ENCODE measurements around the gene NEUROD4. TPM values are rescaled to one million over a fixed set of nuclear protein-coding genes. Genes with fewer than 3 reads are reported as not detected.

NEUROD4 gene
- total RNA-seq, 1 donor from 2014 or later: not detected

GRCh38 chr12:54996205-54996604, 23.6 kb upstream of the NEUROD4 start:
- no peak overlapping the region for H3K27ac ChIP-seq (ENCODE audit: low read depth, low read length)
- H3K4me3 ChIP-seq (ENCODE audit: low read length in 3 of 3): no peak overlapping the region
- H3K4me1 ChIP-seq (ENCODE audit: control insufficient read depth in 3 of 3, insufficient read depth in 3 of 3, low read length in 3 of 3): no peaks in the 10 kb centered on the region
- H3K36me3 ChIP-seq (ENCODE audit: control insufficient read depth in 3 of 3, insufficient read depth in 3 of 3, low read length in 3 of 3): no peaks in the 10 kb centered on the region
- H3K27me3 ChIP-seq (ENCODE audit: control insufficient read depth in 3 of 3, insufficient read depth in 3 of 3, low read length in 3 of 3): no peaks in the 10 kb centered on the region
- H3K9ac ChIP-seq (ENCODE audit: low read depth in 1 of 3, low read length in 3 of 3): no peak overlapping the region
- no peaks in the 10 kb centered on the region for H3K9me3 ChIP-seq (ENCODE audit: control insufficient read depth in 3 of 3, low read length in 3 of 3)

GRCh38 chr12:54997929-54998522, 21.7 kb upstream of the NEUROD4 start:
- no peaks in the 10 kb centered on the region for H3K4me1 ChIP-seq (ENCODE audit: control insufficient read depth in 3 of 3, insufficient read depth in 3 of 3, low read length in 3 of 3)

GRCh38 chr12:54998958-54999510, 20.7 kb upstream of the NEUROD4 start:
- Histone ChIP-seq H3K36me3 (ENCODE audit: control insufficient read depth in 3 of 3, insufficient read depth in 3 of 3, low read length in 3 of 3) (no peaks in the 10 kb centered on the region), H3K4me3 (ENCODE audit: low read length in 3 of 3) (no peak overlapping the region), H3K4me1 (ENCODE audit: control insufficient read depth in 3 of 3, insufficient read depth in 3 of 3, low read length in 3 of 3) (no peaks in the 10 kb centered on the region), H3K9ac (ENCODE audit: low read depth in 1 of 3, low read length in 3 of 3) (no peak overlapping the region), H3K27me3 (ENCODE audit: control insufficient read depth in 3 of 3, insufficient read depth in 3 of 3, low read length in 3 of 3) (no peaks in the 10 kb centered on the region), H3K9me3 (ENCODE audit: control insufficient read depth in 3 of 3, low read length in 3 of 3) (no peaks in the 10 kb centered on the region), H3K27ac (ENCODE audit: low read depth, low read length) (no peak overlapping the region)

More at GRCh38 chr12:54997929-54998522, 21.7 kb upstream of the NEUROD4 start:
- no peak overlapping the region for H3K4me3 ChIP-seq (ENCODE audit: low read length in 3 of 3)
- H3K9ac ChIP-seq (ENCODE audit: low read depth in 1 of 3, low read length in 3 of 3): no peak overlapping the region
- H3K27me3 ChIP-seq (ENCODE audit: control insufficient read depth in 3 of 3, insufficient read depth in 3 of 3, low read length in 3 of 3): no peaks in the 10 kb centered on the region
- no peaks in the 10 kb centered on the region for H3K9me3 ChIP-seq (ENCODE audit: control insufficient read depth in 3 of 3, low read length in 3 of 3)
- no peak overlapping the region for H3K27ac ChIP-seq (ENCODE audit: low read depth, low read length)
- no peaks in the 10 kb centered on the region for H3K36me3 ChIP-seq (ENCODE audit: control insufficient read depth in 3 of 3, insufficient read depth in 3 of 3, low read length in 3 of 3)

- no peaks in the 10 kb centered on the region for H3K36me3 ChIP-seq (ENCODE audit: control insufficient read depth in 3 of 3, insufficient read depth in 3 of 3, low read length in 3 of 3)
- H3K4me3 ChIP-seq (ENCODE audit: low read length in 3 of 3): no peak overlapping the region
- no peaks in the 10 kb centered on the region for H3K9me3 ChIP-seq (ENCODE audit: control insufficient read depth in 3 of 3, low read length in 3 of 3)
- no peaks in the 10 kb centered on the region for H3K4me1 ChIP-seq (ENCODE audit: control insufficient read depth in 3 of 3, insufficient read depth in 3 of 3, low read length in 3 of 3)
- H3K27me3 ChIP-seq (ENCODE audit: control insufficient read depth in 3 of 3, insufficient read depth in 3 of 3, low read length in 3 of 3): peaks cover 0 to 4% (median 0%) of the 10 kb centered on the region in 3 donors
- no peak overlapping the region for H3K27ac ChIP-seq (ENCODE audit: low read depth, low read length)
- no peak overlapping the region for H3K9ac ChIP-seq (ENCODE audit: low read depth in 1 of 3, low read length in 3 of 3)
Observed at GRCh38 chr12:55001198-55001868, 18.4 kb upstream of the NEUROD4 start.

GRCh38 chr12:55002355-55002754, 17.4 kb upstream of the NEUROD4 start:
- Histone ChIP-seq H3K36me3 (ENCODE audit: control insufficient read depth in 3 of 3, insufficient read depth in 3 of 3, low read length in 3 of 3) (no peaks in the 10 kb centered on the region), H3K27ac (ENCODE audit: low read depth, low read length) (no peak overlapping the region), H3K9me3 (ENCODE audit: control insufficient read depth in 3 of 3, low read length in 3 of 3) (no peaks in the 10 kb centered on the region), H3K4me3 (ENCODE audit: low read length in 3 of 3) (no peak overlapping the region), H3K4me1 (ENCODE audit: control insufficient read depth in 3 of 3, insufficient read depth in 3 of 3, low read length in 3 of 3) (no peaks in the 10 kb centered on the region), H3K9ac (ENCODE audit: low read depth in 1 of 3, low read length in 3 of 3) (no peak overlapping the region), H3K27me3 (ENCODE audit: control insufficient read depth in 3 of 3, insufficient read depth in 3 of 3, low read length in 3 of 3) (peaks cover 0 to 4% (median 0%) of the 10 kb centered on the region in 3 donors)

- no peak overlapping the region for H3K27ac ChIP-seq (ENCODE audit: low read depth, low read length)
- no peak overlapping the region for H3K4me3 ChIP-seq (ENCODE audit: low read length in 3 of 3)
- H3K9ac ChIP-seq (ENCODE audit: low read depth in 1 of 3, low read length in 3 of 3): no peak overlapping the region
- H3K36me3 ChIP-seq (ENCODE audit: control insufficient read depth in 3 of 3, insufficient read depth in 3 of 3, low read length in 3 of 3): no peaks in the 10 kb centered on the region
- no peaks in the 10 kb centered on the region for H3K9me3 ChIP-seq (ENCODE audit: control insufficient read depth in 3 of 3, low read length in 3 of 3)
- H3K27me3 ChIP-seq (ENCODE audit: control insufficient read depth in 3 of 3, insufficient read depth in 3 of 3, low read length in 3 of 3): peaks cover 0 to 4% (median 0%) of the 10 kb centered on the region in 3 donors
- no peaks in the 10 kb centered on the region for H3K4me1 ChIP-seq (ENCODE audit: control insufficient read depth in 3 of 3, insufficient read depth in 3 of 3, low read length in 3 of 3)
Observed at GRCh38 chr12:55008944-55009585, 10.7 kb upstream of the NEUROD4 start.

- Histone ChIP-seq H3K27me3 (ENCODE audit: control insufficient read depth in 3 of 3, insufficient read depth in 3 of 3, low read length in 3 of 3) (peaks cover 6 to 15% (median 10%) of the 10 kb centered on the region in 3 donors), H3K27ac (ENCODE audit: low read depth, low read length) (no peak overlapping the region), H3K36me3 (ENCODE audit: control insufficient read depth in 3 of 3, insufficient read depth in 3 of 3, low read length in 3 of 3) (no peaks in the 10 kb centered on the region), H3K4me1 (ENCODE audit: control insufficient read depth in 3 of 3, insufficient read depth in 3 of 3, low read length in 3 of 3) (no peaks in the 10 kb centered on the region), H3K4me3 (ENCODE audit: low read length in 3 of 3) (no peak overlapping the region), H3K9ac (ENCODE audit: low read depth in 1 of 3, low read length in 3 of 3) (no peak overlapping the region), H3K9me3 (ENCODE audit: control insufficient read depth in 3 of 3, low read length in 3 of 3) (no peaks in the 10 kb centered on the region)
Observed at GRCh38 chr12:55017416-55017925, 2.3 kb upstream of the NEUROD4 start.

GRCh38 chr12:55024575-55024974, 4.8 kb downstream of the NEUROD4 start:
- no peaks in the 10 kb centered on the region for H3K9me3 ChIP-seq (ENCODE audit: control insufficient read depth in 3 of 3, low read length in 3 of 3)
- H3K36me3 ChIP-seq (ENCODE audit: control insufficient read depth in 3 of 3, insufficient read depth in 3 of 3, low read length in 3 of 3): no peaks in the 10 kb centered on the region
- no peak overlapping the region for H3K9ac ChIP-seq (ENCODE audit: low read depth in 1 of 3, low read length in 3 of 3)
- H3K4me3 ChIP-seq (ENCODE audit: low read length in 3 of 3): no peak overlapping the region
- H3K27me3 ChIP-seq (ENCODE audit: control insufficient read depth in 3 of 3, insufficient read depth in 3 of 3, low read length in 3 of 3): peaks cover 4 to 6% (median 5%) of the 10 kb centered on the region in 3 donors
- H3K4me1 ChIP-seq (ENCODE audit: control insufficient read depth in 3 of 3, insufficient read depth in 3 of 3, low read length in 3 of 3): no peaks in the 10 kb centered on the region
- no peak overlapping the region for H3K27ac ChIP-seq (ENCODE audit: low read depth, low read length)

GRCh38 chr12:55025508-55025907, 5.7 kb downstream of the NEUROD4 start:
- no peaks in the 10 kb centered on the region for H3K9me3 ChIP-seq (ENCODE audit: control insufficient read depth in 3 of 3, low read length in 3 of 3)
- H3K9ac ChIP-seq (ENCODE audit: low read depth in 1 of 3, low read length in 3 of 3): no peak overlapping the region
- no peaks in the 10 kb centered on the region for H3K36me3 ChIP-seq (ENCODE audit: control insufficient read depth in 3 of 3, insufficient read depth in 3 of 3, low read length in 3 of 3)
- H3K4me1 ChIP-seq (ENCODE audit: control insufficient read depth in 3 of 3, insufficient read depth in 3 of 3, low read length in 3 of 3): no peaks in the 10 kb centered on the region
- no peak overlapping the region for H3K4me3 ChIP-seq (ENCODE audit: low read length in 3 of 3)
- peaks cover 2 to 5% (median 4%) of the 10 kb centered on the region in 3 donors for H3K27me3 ChIP-seq (ENCODE audit: control insufficient read depth in 3 of 3, insufficient read depth in 3 of 3, low read length in 3 of 3)
- no peak overlapping the region for H3K27ac ChIP-seq (ENCODE audit: low read depth, low read length)

GRCh38 chr12:55034218-55034617, 14.4 kb downstream of the NEUROD4 start:
- H3K4me3 ChIP-seq (ENCODE audit: low read length in 3 of 3): no peak overlapping the region
- H3K4me1 ChIP-seq (ENCODE audit: control insufficient read depth in 3 of 3, insufficient read depth in 3 of 3, low read length in 3 of 3): no peaks in the 10 kb centered on the region
- H3K27me3 ChIP-seq (ENCODE audit: control insufficient read depth in 3 of 3, insufficient read depth in 3 of 3, low read length in 3 of 3): peaks cover 0 to 8% (median 0%) of the 10 kb centered on the region in 3 donors
- no peaks in the 10 kb centered on the region for H3K9me3 ChIP-seq (ENCODE audit: control insufficient read depth in 3 of 3, low read length in 3 of 3)
- H3K36me3 ChIP-seq (ENCODE audit: control insufficient read depth in 3 of 3, insufficient read depth in 3 of 3, low read length in 3 of 3): no peaks in the 10 kb centered on the region
- H3K9ac ChIP-seq (ENCODE audit: low read depth in 1 of 3, low read length in 3 of 3): no peak overlapping the region
- H3K27ac ChIP-seq (ENCODE audit: low read depth, low read length): no peak overlapping the region
